Liver (tissue), 9 donors: ENCODE results near the gene PRKN. TPM values are rescaled to one million over a fixed set of nuclear protein-coding genes. Genes with fewer than 3 reads are reported as not detected.

Experiments used
- DNase-seq: peaks from one replicate; pipeline ENCODE4 v3.0.0-alpha.2; 2017; ENCODE audit warnings: low spot score
- H3K27ac ChIP-seq, 2 donors: one replicate each; pipeline ENCODE4 v1.7.0; 2013; ENCODE audit warnings: inconsistent platforms in 2 of 2, low read length in 2 of 2, control low read depth in 1 of 2, low read depth in 1 of 2, mild to moderate bottlenecking in 1 of 2
- H3K27me3 ChIP-seq, 4 donors: one replicate each; pipeline versions ENCODE4 v1.6.1 to v1.7.0; 2013; ENCODE audit warnings: low read length in 3 of 4, inconsistent platforms in 1 of 4, mild to moderate bottlenecking in 1 of 4, moderate library complexity in 1 of 4; ENCODE audit not compliant: control insufficient read depth in 4 of 4, insufficient read depth in 4 of 4
- H3K36me3 ChIP-seq, 4 donors: one replicate each; pipeline versions ENCODE4 v1.6.1 to v1.7.0; 2013; ENCODE audit warnings: low read length in 3 of 4, mild to moderate bottlenecking in 3 of 4, low read depth in 1 of 4, moderate library complexity in 1 of 4; ENCODE audit not compliant: control insufficient read depth in 4 of 4, insufficient read depth in 3 of 4
- H3K4me1 ChIP-seq, 4 donors: one replicate each; pipeline versions ENCODE4 v1.6.1 to v1.7.0; 2013; ENCODE audit warnings: low read length in 3 of 4, mild to moderate bottlenecking in 3 of 4, moderate library complexity in 1 of 4; ENCODE audit not compliant: control insufficient read depth in 4 of 4, insufficient read depth in 4 of 4
- H3K4me3 ChIP-seq, 3 donors: one replicate each; pipeline versions ENCODE4 v1.6.1 to v1.7.0; 2013; ENCODE audit warnings: low read length in 3 of 3, control low read depth in 1 of 3, low read depth in 1 of 3, mild to moderate bottlenecking in 1 of 3
- H3K9ac ChIP-seq, 2 donors: one replicate each; pipeline ENCODE4 v1.7.0; 2013; ENCODE audit warnings: low read length in 2 of 2, mild to moderate bottlenecking in 2 of 2, moderate library complexity in 2 of 2, control low read depth in 1 of 2, low read depth in 1 of 2
- H3K9me3 ChIP-seq, 4 donors: one replicate each; pipeline versions ENCODE4 v1.6.1 to v1.7.0; 2013; ENCODE audit warnings: low read length in 3 of 4; ENCODE audit not compliant: control insufficient read depth in 4 of 4
- ATF3 ChIP-seq: IDR thresholded peaks from 2 replicates; pipeline ENCODE4 v1.6.1; 2016; ENCODE audit warnings: antibody characterized with exemption
- CTCF ChIP-seq: fragments of 150-350 bp; IDR thresholded peaks from 2 replicates; pipeline ENCODE4 v1.5.1; 2017; ENCODE audit warnings: improper control_type of control experiment, low read depth, low read length; ENCODE audit not compliant: missing input control
- EGR1 ChIP-seq, 2 donors: IDR thresholded peaks; 2 replicates each; pipeline ENCODE4 v1.6.1; 2016 to 2018; ENCODE audit warnings: antibody characterized with exemption in 2 of 2, low read depth in 2 of 2
- FOXA1 ChIP-seq: IDR thresholded peaks from 2 replicates; pipeline ENCODE4 v1.6.1; 2016; ENCODE audit warnings: antibody characterized with exemption
- FOXA2 ChIP-seq: IDR thresholded peaks from 2 replicates; pipeline ENCODE4 v1.6.1; 2016; ENCODE audit warnings: antibody characterized with exemption
- GABPA ChIP-seq, 2 donors: IDR thresholded peaks in 1 of 2; conservative IDR thresholded peaks in 1 of 2; 2 replicates each; pipeline ENCODE4 v1.6.1; 2016; ENCODE audit warnings: antibody characterized with exemption in 2 of 2, mild to moderate bottlenecking in 1 of 2, moderate library complexity in 1 of 2
- HNF4A ChIP-seq, 2 donors: conservative IDR thresholded peaks; 2 replicates each; pipeline ENCODE4 v1.6.1; 2016; ENCODE audit warnings: antibody characterized with exemption in 2 of 2, mild to moderate bottlenecking in 2 of 2
- HNF4G ChIP-seq: IDR thresholded peaks from 2 replicates; pipeline ENCODE4 v1.6.1; 2016; ENCODE audit warnings: antibody characterized with exemption
- JUND ChIP-seq, 2 donors: IDR thresholded peaks; 2 replicates each; pipeline ENCODE4 v1.6.1; 2016; ENCODE audit warnings: antibody characterized with exemption in 2 of 2
- MAX ChIP-seq: IDR thresholded peaks from 2 replicates; pipeline ENCODE4 v1.6.1; 2016; ENCODE audit warnings: antibody characterized with exemption
- NR2F2 ChIP-seq: IDR thresholded peaks from 2 replicates; pipeline ENCODE4 v1.6.1; 2016; ENCODE audit warnings: antibody characterized with exemption
- RAD21 ChIP-seq, 2 donors: IDR thresholded peaks; 2 replicates each; pipeline ENCODE4 v1.6.1; 2016; ENCODE audit warnings: antibody characterized with exemption in 2 of 2, mild to moderate bottlenecking in 2 of 2
- RXRA ChIP-seq, 2 donors: IDR thresholded peaks; 2 replicates each; pipeline ENCODE4 v1.6.1; 2017 to 2018; ENCODE audit warnings: antibody characterized with exemption in 2 of 2, mild to moderate bottlenecking in 1 of 2
- SP1 ChIP-seq: IDR thresholded peaks from 2 replicates; pipeline ENCODE4 v1.6.1; 2018; ENCODE audit warnings: antibody characterized with exemption, mild to moderate bottlenecking
- TAF1 ChIP-seq: conservative IDR thresholded peaks from 2 replicates; pipeline ENCODE4 v1.6.1; 2016; ENCODE audit warnings: antibody characterized with exemption, mild to moderate bottlenecking
- YY1 ChIP-seq: IDR thresholded peaks from 2 replicates; pipeline ENCODE4 v1.6.1; 2016; ENCODE audit warnings: antibody characterized with exemption, mild to moderate bottlenecking
- ZBTB33 ChIP-seq: IDR thresholded peaks from 2 replicates; pipeline ENCODE4 v1.6.1; 2016; ENCODE audit warnings: antibody characterized with exemption
- WGBS: extraction: QIAGEN DNeasy Blood & Tissue Kit; methylation state at CpG from one replicate; pipeline ENCODE4 v1.1.7; 2013; 5-methylcytosine and 5-hydroxymethylcytosine counted together
- polyA plus RNA-seq, 2 donors: library from polyadenylated mRNA; stranded (reverse) in 1 of 2; unstranded in 1 of 2; fragments of 200-250 nt in 1 of 2; fragments of >200 nt in 1 of 2; fragmentation: Nextera tagmentation in 1 of 2; extraction: Ambion mirVana in 1 of 2; gene quantifications; one replicate each; pipeline versions ENCODE4 v1.2.1 to v1.2.3, GENCODE V29; 2013 to 2015
- total RNA-seq, 2 donors: library from RNA; depleted of rRNA; stranded (reverse); fragments of >200 nt; gene quantifications; one replicate each; pipeline ENCODE4 v1.2.3, GENCODE V29; 2014
- donor health status: healthy.
- donor health status: healthy.
- donor health status: healthy.
- donor health status: healthy.
- donor health status: healthy.

The PRKN gene
- total and polyA plus RNA-seq, 4 donors, result 0.47 to 4.1 (median 3.2) TPM

GRCh38 chr6:161494566-161494965 is 1233.0 kb downstream of the PRKN start:
- TF ChIP-seq SP1, result no peak
- TF ChIP-seq NR2F2, result no peak
- TF ChIP-seq FOXA1, result no peak
- no peak for TF ChIP-seq CTCF
- TF ChIP-seq GABPA (IDR thresholded peaks at IDR 0.05 in 1 of 2, conservative IDR thresholded peaks at IDR 0.05 in 1 of 2), result no peak
- TF ChIP-seq YY1, result no peak
- no peak for TF ChIP-seq HNF4A (conservative IDR thresholded peaks at IDR 0.05)
- no peak for TF ChIP-seq ATF3
- TF ChIP-seq ZBTB33, result no peak
- TF ChIP-seq FOXA2, result no peak
- TF ChIP-seq TAF1, result no peak
- TF ChIP-seq RAD21 (IDR thresholded peaks at IDR 0.05), result no peak
- WGBS, result 84% methylated on average over 7 of the region's 7 CpGs

GRCh38 chr6:161493576-161494118 is 1233.9 kb downstream of the PRKN start:
- no peaks in the 10 kb centered on the region for H3K27me3 ChIP-seq
- H3K9me3 ChIP-seq, result no peaks in the 10 kb centered on the region
- H3K4me3 ChIP-seq, result no peak overlapping the region
- 76% methylated on average over 13 of the region's 13 CpGs for WGBS
- no peaks in the 10 kb centered on the region for H3K4me1 ChIP-seq
- no peak overlapping the region for H3K27ac ChIP-seq
- H3K9ac ChIP-seq, result no peak overlapping the region
- DNase-seq, result no peak
- H3K36me3 ChIP-seq, result no peaks in the 10 kb centered on the region
- TF ChIP-seq HNF4A (conservative IDR thresholded peaks at IDR 0.05) (no peak), FOXA1 (no peak), NR2F2 (no peak), RAD21 (IDR thresholded peaks at IDR 0.05) (no peak)

More at GRCh38 chr6:161494566-161494965, 1233.0 kb downstream of the PRKN start:
- no peak for DNase-seq
- Histone ChIP-seq H3K27ac (no peak overlapping the region), H3K27me3 (no peaks in the 10 kb centered on the region), H3K9me3 (no peaks in the 10 kb centered on the region), H3K9ac (no peak overlapping the region), H3K4me1 (no peaks in the 10 kb centered on the region), H3K36me3 (no peaks in the 10 kb centered on the region), H3K4me3 (no peak overlapping the region)

GRCh38 chr6:161489626-161490306 is 1237.8 kb downstream of the PRKN start:
- H3K9ac ChIP-seq, result no peak overlapping the region
- 92% methylated on average over 5 of the region's 5 CpGs for WGBS
- DNase-seq, result no peak
- no peaks in the 10 kb centered on the region for H3K4me1 ChIP-seq
- H3K4me3 ChIP-seq, result no peak overlapping the region
- peaks cover 0 to 2% (median 0%) of the 10 kb centered on the region in 4 donors for H3K36me3 ChIP-seq
- H3K9me3 ChIP-seq, result no peaks in the 10 kb centered on the region
- no peak overlapping the region for H3K27ac ChIP-seq
- H3K27me3 ChIP-seq, result no peaks in the 10 kb centered on the region
- TF ChIP-seq CTCF (no peak), MAX (no peak), HNF4A (conservative IDR thresholded peaks at IDR 0.05) (no peak), JUND (IDR thresholded peaks at IDR 0.05) (no peak), TAF1 (no peak), YY1 (no peak), RXRA (IDR thresholded peaks at IDR 0.05) (no peak), EGR1 (IDR thresholded peaks at IDR 0.05; ENCODE audit: low read depth in 2 of 2) (no peak), RAD21 (IDR thresholded peaks at IDR 0.05) (no peak), HNF4G (no peak), NR2F2 (no peak), FOXA1 (no peak), ZBTB33 (no peak)
